ENCODE measurements around the gene CTSH.
A peak's percentile ranks its signal among the peaks of the same experiment; 100 is the strongest.
"Not testable (repeated sequence)": the region's sequence is repeated elsewhere in the genome, so short reads cannot be mapped to it uniquely, and the experiment has no call there.

Gene CTSH

GRCh38 chr15:78938658-78939488 lies 6.0 kb downstream of the CTSH start:
- DNase-seq: no peak

GRCh38 chr15:78937132-78937739 lies 7.6 kb downstream of the CTSH start:
- peak; percentile 54 for DNase-seq

- DNase-seq: no peak
These were observed 10.2 kb downstream of the CTSH start for GRCh38 chr15:78934655-78935023.

- peak; percentile 89 for DNase-seq
These were observed 10.8 kb downstream of the CTSH start for GRCh38 chr15:78933823-78934654.

DNA sequence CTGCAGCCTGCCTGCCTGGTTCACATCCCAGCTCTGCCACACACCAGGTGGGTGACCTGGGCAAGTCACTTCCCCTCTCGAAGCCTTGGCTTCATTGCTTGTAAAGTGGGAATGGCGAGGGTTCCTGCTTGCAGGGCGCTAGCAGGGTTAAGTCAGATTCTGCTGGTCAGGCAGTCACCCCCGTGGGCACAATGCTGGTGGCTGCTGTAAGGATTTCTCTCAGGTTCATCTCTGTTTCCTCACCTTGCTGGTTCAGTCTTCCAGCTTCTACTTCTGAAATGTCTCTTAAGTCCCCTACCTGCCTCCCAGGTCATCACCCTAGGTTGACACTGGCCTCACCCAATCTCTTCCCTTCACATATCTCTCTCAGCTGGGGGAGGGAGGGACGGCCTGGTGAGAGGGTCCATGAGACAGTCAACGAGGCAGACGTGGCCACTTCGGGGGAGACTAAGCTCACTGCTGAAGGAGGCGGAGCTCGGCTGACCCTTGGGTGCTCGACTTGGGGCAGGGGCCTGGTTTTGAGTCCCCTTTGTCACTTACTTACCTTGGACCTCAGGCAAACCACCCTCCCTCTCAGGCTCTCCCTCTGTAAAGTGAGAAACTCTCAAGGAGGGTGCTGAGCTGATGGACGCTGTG lies 11.5 kb downstream of the CTSH start:
- DNase-seq: no peak

DNA sequence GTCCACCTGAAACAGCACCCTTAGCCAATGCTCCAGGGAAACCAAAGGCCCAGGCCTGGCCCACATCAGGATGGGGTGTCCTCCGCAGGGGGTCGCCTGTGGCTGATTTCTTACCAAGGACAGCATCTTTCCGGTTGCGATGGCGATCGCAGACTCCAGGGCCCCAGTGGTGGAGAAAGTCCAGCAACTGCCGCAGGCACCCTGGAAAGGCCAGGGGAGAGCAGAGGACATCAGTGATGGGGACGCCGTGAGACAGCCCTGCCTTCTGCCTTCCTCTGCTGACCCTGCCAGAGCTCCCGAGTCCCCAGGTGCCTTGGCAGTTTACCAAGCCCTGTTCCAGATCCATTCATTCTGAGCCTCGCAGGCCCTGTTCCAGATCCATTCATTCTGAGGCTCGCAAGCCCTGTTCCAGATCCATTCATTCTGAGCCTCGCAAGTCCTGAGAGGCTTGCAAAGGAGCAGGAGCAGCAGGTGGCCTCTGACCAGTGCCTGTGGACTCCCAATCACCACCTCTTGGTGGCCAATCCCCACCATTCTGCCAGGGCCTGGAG lies 12.5 kb downstream of the CTSH start:
- no peak for DNase-seq

GRCh38 chr15:78931439-78932257 lies 13.2 kb downstream of the CTSH start:
- peak; percentile 47 for DNase-seq

- peak; percentile 73 for DNase-seq
These were observed 14.1 kb downstream of the CTSH start for GRCh38 chr15:78930577-78931388.

DNA sequence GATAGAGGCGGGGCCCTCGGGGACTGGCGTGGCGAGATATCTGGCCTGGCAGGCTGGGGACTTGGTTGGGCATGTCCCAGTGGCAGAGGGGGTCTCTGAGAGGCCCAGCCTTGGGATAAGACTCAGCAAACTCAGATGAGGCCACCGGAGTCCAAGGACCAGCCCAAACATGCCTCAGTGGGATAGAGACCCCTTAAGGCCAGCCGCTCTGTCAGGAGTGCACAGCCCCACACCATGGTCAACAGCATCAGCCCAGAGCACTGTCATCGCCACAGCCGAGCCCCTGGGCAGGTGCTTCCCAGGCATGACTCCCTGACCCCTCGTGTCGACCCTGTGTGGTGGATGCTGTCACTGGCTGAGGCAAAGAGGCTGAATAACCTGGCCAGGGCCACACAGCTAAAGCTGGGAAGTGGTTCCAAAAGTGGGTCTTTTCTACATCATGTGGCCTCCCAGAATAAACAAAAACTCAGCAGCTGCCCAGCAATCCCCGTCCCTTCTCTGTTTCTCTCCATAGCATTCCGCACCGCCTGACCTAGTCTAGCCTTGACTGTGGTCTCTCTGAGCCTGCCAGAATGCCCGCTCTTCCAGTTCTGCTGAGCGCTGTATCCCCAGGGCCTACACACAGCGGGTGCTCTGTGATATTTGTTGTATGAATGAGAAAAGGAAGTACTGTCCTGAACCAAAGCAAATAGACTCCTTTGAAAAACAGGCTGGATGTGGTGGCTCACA lies 15.1 kb downstream of the CTSH start:
- DNase-seq: no peak

GRCh38 chr15:78928616-78929093 lies 16.2 kb downstream of the CTSH start:
- DNase-seq: no peak

GRCh38 chr15:78928176-78928575 lies 16.7 kb downstream of the CTSH start:
- not testable (repeated sequence) for DNase-seq

- no peak for DNase-seq
These were observed 17.6 kb downstream of the CTSH start for GRCh38 chr15:78927077-78927790.

- no peak for DNase-seq
These were observed 18.7 kb downstream of the CTSH start for GRCh38 chr15:78925956-78926743.

- DNase-seq: no peak
These were observed 19.7 kb downstream of the CTSH start for GRCh38 chr15:78925076-78925624.

- no peak for DNase-seq
These were observed 21.1 kb downstream of the CTSH start for GRCh38 chr15:78923480-78924360.

DNA sequence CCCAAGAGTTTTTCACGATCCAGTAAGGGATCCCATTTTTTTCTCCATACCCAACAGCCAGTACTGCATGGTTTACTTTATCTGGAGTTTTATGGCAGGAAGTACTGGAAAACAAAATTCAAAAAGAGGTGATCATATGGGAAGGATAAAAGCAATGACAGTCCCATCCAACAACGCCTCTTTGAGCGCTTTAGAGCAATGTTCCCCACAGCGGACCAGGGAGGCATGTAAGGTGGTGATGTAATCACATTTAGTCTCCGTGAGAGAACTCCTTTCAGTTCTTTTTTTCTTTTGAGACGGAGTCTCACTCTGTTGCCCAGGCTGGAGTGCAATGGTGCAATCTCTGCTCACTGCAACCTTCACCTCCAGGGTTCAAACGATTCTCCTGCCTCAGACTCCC lies 21.8 kb downstream of the CTSH start:
- no peak for DNase-seq

- peak; percentile 77 for DNase-seq
These were observed 22.3 kb downstream of the CTSH start for GRCh38 chr15:78922527-78922926.
